ENCODE results near the gene NTRK2. TPM values are rescaled to one million over a fixed set of nuclear protein-coding genes. Genes with fewer than 3 reads are reported as not detected.

NTRK2 gene
- total RNA-seq (2014; rRNA removed; shearing (Covaris generic)) (0.06 TPM in 1 of 2 replicates, not detected in the other), total RNA-seq (2022) (not detected in 2 replicates), Bru-seq, nascent RNA (not detected), BruChase-seq, experiment 1, labeled RNA remaining after a 6-hour chase (not detected), BruChase-seq, experiment 2, labeled RNA remaining after a 2-hour chase (not detected)
- long read RNA-seq: 0 reads

DNA sequence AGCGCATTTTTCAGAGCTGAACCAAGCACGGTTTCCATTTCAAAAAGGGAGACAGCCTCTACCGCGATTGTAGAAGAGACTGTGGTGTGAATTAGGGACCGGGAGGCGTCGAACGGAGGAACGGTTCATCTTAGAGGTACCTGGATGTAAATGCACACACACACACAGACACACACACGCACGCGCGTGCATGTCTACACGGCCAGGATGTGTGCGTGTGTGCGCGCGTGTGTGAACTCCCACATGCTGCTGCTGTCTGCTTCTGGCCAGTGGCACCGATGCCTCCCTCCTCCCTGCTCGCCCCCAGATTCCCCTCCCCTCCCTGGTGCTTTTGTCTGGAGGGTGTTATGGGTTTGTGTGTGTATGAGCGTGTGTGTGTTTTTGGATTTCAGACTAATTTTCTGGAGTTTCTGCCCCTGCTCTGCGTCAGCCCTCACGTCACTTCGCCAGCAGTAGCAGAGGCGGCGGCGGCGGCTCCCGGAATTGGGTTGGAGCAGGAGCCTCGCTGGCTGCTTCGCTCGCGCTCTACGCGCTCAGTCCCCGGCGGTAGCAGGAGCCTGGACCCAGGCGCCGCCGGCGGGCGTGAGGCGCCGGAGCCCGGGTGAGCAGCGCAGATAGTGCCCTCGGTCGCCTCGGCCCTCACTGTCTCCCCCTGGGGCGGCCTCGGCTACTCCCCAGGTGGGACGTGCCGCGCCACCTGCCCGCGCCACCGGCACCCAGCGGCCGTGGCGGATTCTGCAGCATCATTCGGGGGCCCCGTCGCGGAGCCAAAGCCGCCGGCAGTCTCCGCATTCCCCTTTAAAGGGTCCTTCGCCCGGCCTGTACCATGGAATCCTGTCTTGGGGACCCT lies at the start of gene NTRK2:
Gene NTRK2, plus strand, starts transcription at position 442 of the 850 bp plus-strand sequence. CDS start 1,020 bp downstream, outside the sequence.
- ChIA-PET POLR2A (no interaction called here), CTCF (ENCODE audit: unreplicated experiment) (no interaction called here)
- no peaks in the 10 kb centered on the region for H3K79me2 ChIP-seq (ENCODE audit: insufficient read depth, low read depth, low read length)
- H3K36me3 ChIP-seq (ENCODE audit: insufficient read depth, low read length): no peaks in the 10 kb centered on the region
- intact Hi-C loops (cut with micrococcal nuclease; ENCODE audit: unreplicated experiment): no loop called here
- no peak within 1 kb of the TSS for H3K27ac ChIP-seq (ENCODE audit: low read depth, low read length, poor library complexity, severe bottlenecking)
- DNase-seq (ENCODE audit: low spot score): no peak
- no peaks in the 10 kb centered on the region for H4K20me1 ChIP-seq (ENCODE audit: insufficient read depth, low read length)
- TF ChIP-seq, protein P1, sequence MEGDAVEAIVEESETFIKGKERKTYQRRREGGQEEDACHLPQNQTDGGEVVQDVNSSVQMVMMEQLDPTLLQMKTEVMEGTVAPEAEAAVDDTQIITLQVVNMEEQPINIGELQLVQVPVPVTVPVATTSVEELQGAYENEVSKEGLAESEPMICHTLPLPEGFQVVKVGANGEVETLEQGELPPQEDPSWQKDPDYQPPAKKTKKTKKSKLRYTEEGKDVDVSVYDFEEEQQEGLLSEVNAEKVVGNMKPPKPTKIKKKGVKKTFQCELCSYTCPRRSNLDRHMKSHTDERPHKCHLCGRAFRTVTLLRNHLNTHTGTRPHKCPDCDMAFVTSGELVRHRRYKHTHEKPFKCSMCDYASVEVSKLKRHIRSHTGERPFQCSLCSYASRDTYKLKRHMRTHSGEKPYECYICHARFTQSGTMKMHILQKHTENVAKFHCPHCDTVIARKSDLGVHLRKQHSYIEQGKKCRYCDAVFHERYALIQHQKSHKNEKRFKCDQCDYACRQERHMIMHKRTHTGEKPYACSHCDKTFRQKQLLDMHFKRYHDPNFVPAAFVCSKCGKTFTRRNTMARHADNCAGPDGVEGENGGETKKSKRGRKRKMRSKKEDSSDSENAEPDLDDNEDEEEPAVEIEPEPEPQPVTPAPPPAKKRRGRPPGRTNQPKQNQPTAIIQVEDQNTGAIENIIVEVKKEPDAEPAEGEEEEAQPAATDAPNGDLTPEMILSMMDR (conservative IDR thresholded peaks at IDR 0.05; ENCODE audit: low read length): no peak
- no peak for TF ChIP-seq EZH2phosphoT487 (IDR thresholded peaks at IDR 0.05; ENCODE audit: borderline replicate concordance, low read depth, low read length)
- BruUV-seq (replicated peaks): no TSS peak
- H2AFZ ChIP-seq (ENCODE audit: low read length): no peak within 1 kb of the TSS
- no peaks in the 10 kb centered on the region for H3K9me3 ChIP-seq (ENCODE audit: low read length)
- H3K9me2 ChIP-seq (ENCODE audit: insufficient read depth, low read length): no peaks in the 10 kb centered on the region
- no peaks in the 10 kb centered on the region for H3K4me1 ChIP-seq (ENCODE audit: insufficient read depth, low read length, poor library complexity, severe bottlenecking)
- no peak within 1 kb of the TSS for H3K4me3 ChIP-seq (ENCODE audit: low read depth, low read length, poor library complexity, severe bottlenecking)
- H3K4me2 ChIP-seq (ENCODE audit: low read length): no peak within 1 kb of the TSS

GRCh38 chr9:84620338-84620737 lies 49.2 kb upstream of the NTRK2 start:
- Histone ChIP-seq H3K4me2 (ENCODE audit: low read length) (no peak overlapping the region), H3K9me3 (ENCODE audit: low read length) (no peaks in the 10 kb centered on the region), H3K4me3 (ENCODE audit: low read depth, low read length, poor library complexity, severe bottlenecking) (no peak overlapping the region), H3K9me2 (ENCODE audit: insufficient read depth, low read length) (no peaks in the 10 kb centered on the region), H4K20me1 (ENCODE audit: insufficient read depth, low read length) (no peaks in the 10 kb centered on the region), H2AFZ (ENCODE audit: low read length) (no peak overlapping the region), H3K4me1 (ENCODE audit: insufficient read depth, low read length, poor library complexity, severe bottlenecking) (no peaks in the 10 kb centered on the region), H3K79me2 (ENCODE audit: insufficient read depth, low read depth, low read length) (no peaks in the 10 kb centered on the region), H3K27ac (ENCODE audit: low read depth, low read length, poor library complexity, severe bottlenecking) (no peak overlapping the region), H3K36me3 (ENCODE audit: insufficient read depth, low read length) (no peaks in the 10 kb centered on the region)
- no TSS peak for BruUV-seq (replicated peaks)
- intact Hi-C loops (cut with micrococcal nuclease; ENCODE audit: unreplicated experiment): no loop called here
- DNase-seq (ENCODE audit: low spot score): no peak
- ChIA-PET CTCF (ENCODE audit: unreplicated experiment) (no interaction called here), POLR2A (no interaction called here)
- TF ChIP-seq, protein P1 (conservative IDR thresholded peaks at IDR 0.05; ENCODE audit: low read length): no peak
- TF ChIP-seq EZH2phosphoT487 (IDR thresholded peaks at IDR 0.05; ENCODE audit: borderline replicate concordance, low read depth, low read length): no peak

GRCh38 chr9:84621811-84622210 lies 47.7 kb upstream of the NTRK2 start:
- Histone ChIP-seq H3K4me2 (ENCODE audit: low read length) (no peak overlapping the region), H3K4me3 (ENCODE audit: low read depth, low read length, poor library complexity, severe bottlenecking) (no peak overlapping the region), H3K9me3 (ENCODE audit: low read length) (no peaks in the 10 kb centered on the region), H3K9me2 (ENCODE audit: insufficient read depth, low read length) (no peaks in the 10 kb centered on the region), H3K27ac (ENCODE audit: low read depth, low read length, poor library complexity, severe bottlenecking) (no peak overlapping the region), H4K20me1 (ENCODE audit: insufficient read depth, low read length) (no peaks in the 10 kb centered on the region), H3K4me1 (ENCODE audit: insufficient read depth, low read length, poor library complexity, severe bottlenecking) (no peaks in the 10 kb centered on the region), H3K79me2 (ENCODE audit: insufficient read depth, low read depth, low read length) (no peaks in the 10 kb centered on the region), H2AFZ (ENCODE audit: low read length) (no peak overlapping the region), H3K36me3 (ENCODE audit: insufficient read depth, low read length) (no peaks in the 10 kb centered on the region)
- no peak for DNase-seq (ENCODE audit: low spot score)
- no TSS peak for BruUV-seq (replicated peaks)
- intact Hi-C loops (cut with micrococcal nuclease; ENCODE audit: unreplicated experiment): no loop called here
- ChIA-PET POLR2A (no interaction called here), CTCF (ENCODE audit: unreplicated experiment) (no interaction called here)
- no peak for TF ChIP-seq EZH2phosphoT487 (IDR thresholded peaks at IDR 0.05; ENCODE audit: borderline replicate concordance, low read depth, low read length)
- TF ChIP-seq, protein P1 (conservative IDR thresholded peaks at IDR 0.05; ENCODE audit: low read length): no peak

All from OCI-LY7 (cell line).